ENCODE results near the gene ZCCHC14. TPM values are rescaled to one million over a fixed set of nuclear protein-coding genes. Genes with fewer than 3 reads are reported as not detected.

The ZCCHC14 gene
- total RNA-seq, 2 experiments from 2014 or later, result 16.4 to 18.3 TPM

GRCh38 chr16:87358250-87358649, 134.6 kb downstream of the ZCCHC14 start:
- ChIA-PET CTCF (no interaction called here), POLR2A (interaction anchor here (0.9 kb wide), 1 partner anchor 25 kb away, joined by 3 read pairs; the partner anchor contains the start of gene FBXO31)
- no peaks in the 10 kb centered on the region for H3K4me1 ChIP-seq (ENCODE audit: insufficient read depth, low read length)
- Mint-ChIP-seq H3K36me3 (ENCODE audit: low read depth) (peaks cover 63% of the 10 kb centered on the region), H3K27ac (no peak overlapping the region), H3K9me3 (no peaks in the 10 kb centered on the region), H3K27me3 (no peaks in the 10 kb centered on the region), H3K4me1 (ENCODE audit: low read depth) (no peaks in the 10 kb centered on the region), H3K4me3 (no peak overlapping the region)
- no peaks in the 10 kb centered on the region for H3K27me3 ChIP-seq (ENCODE audit: control insufficient read depth in 1 of 2, insufficient read depth in 2 of 2, low read length in 2 of 2)
- no peaks in the 10 kb centered on the region for H3K9me3 ChIP-seq (ENCODE audit: control insufficient read depth in 1 of 2, insufficient read depth in 1 of 2, low read length in 2 of 2)
- intact Hi-C loops (cut with DNase I, micrococcal nuclease), result no loop called here
- no peak for ATAC-seq (ENCODE audit: poor library complexity)
- no peak for TF ChIP-seq CTCF (IDR thresholded peaks at IDR 0.05)
- H3K36me3 ChIP-seq (ENCODE audit: insufficient read depth, low read length), result peaks cover 52% of the 10 kb centered on the region
- no peak for DNase-seq
- H3K4me3 ChIP-seq (ENCODE audit: low read length), result no peak overlapping the region
- H3K27ac ChIP-seq (ENCODE audit: low read depth in 1 of 2, low read length in 2 of 2), result no peak overlapping the region

GRCh38 chr16:87356491-87356853, 136.4 kb downstream of the ZCCHC14 start:
- Mint-ChIP-seq H3K4me1 (ENCODE audit: low read depth) (no peaks in the 10 kb centered on the region), H3K36me3 (ENCODE audit: low read depth) (peaks cover 51% of the 10 kb centered on the region), H3K27me3 (no peaks in the 10 kb centered on the region), H3K4me3 (no peak overlapping the region), H3K9me3 (no peaks in the 10 kb centered on the region), H3K27ac (no peak overlapping the region)
- intact Hi-C loops (cut with DNase I, micrococcal nuclease), result no loop called here
- Histone ChIP-seq H3K36me3 (ENCODE audit: insufficient read depth, low read length) (peaks cover 44% of the 10 kb centered on the region), H3K4me3 (ENCODE audit: low read length) (no peak overlapping the region), H3K27me3 (ENCODE audit: control insufficient read depth in 1 of 2, insufficient read depth in 2 of 2, low read length in 2 of 2) (no peaks in the 10 kb centered on the region), H3K9me3 (ENCODE audit: control insufficient read depth in 1 of 2, insufficient read depth in 1 of 2, low read length in 2 of 2) (no peaks in the 10 kb centered on the region), H3K27ac (ENCODE audit: low read depth in 1 of 2, low read length in 2 of 2) (no peak overlapping the region), H3K4me1 (ENCODE audit: insufficient read depth, low read length) (no peaks in the 10 kb centered on the region)
- ChIA-PET POLR2A (no interaction called here), CTCF (no interaction called here)
- no peak for DNase-seq
- no peak for TF ChIP-seq CTCF (IDR thresholded peaks at IDR 0.05)
- no peak for ATAC-seq (ENCODE audit: poor library complexity)

Other genes starting within 250 kb of the ZCCHC14 start
- gene C16orf95, start 175.6 kb downstream of the ZCCHC14 start, total RNA-seq, result 1 to 10 TPM in 1 of 2 experiments, under 1 TPM in 1; 0.74 to 1.2 TPM
- 10 to 100 TPM; 35.7 to 38.9 TPM for gene FBXO31, start 109.2 kb downstream of the ZCCHC14 start, total RNA-seq
- gene MAP1LC3B, start 100.7 kb downstream of the ZCCHC14 start, total RNA-seq, result 10 to 100 TPM; 92.4 to 96.6 TPM
- not detected for gene JPH3, start 109.5 kb upstream of the ZCCHC14 start, total RNA-seq

Data from CD4-positive, alpha-beta T cell (primary cell).